Right atrium auricular region (tissue), 2 donors: Measurements from ENCODE around the gene ZNF317. TPM values are rescaled to one million over a fixed set of nuclear protein-coding genes. Genes with fewer than 3 reads are reported as not detected.

Experiments
- DNase-seq: peaks from one replicate; pipeline ENCODE4 v3.0.0-alpha.2; 2019; ENCODE audit warnings: low spot score
- H3K27ac ChIP-seq, 2 donors: fragments of 200-600 bp; sonication (generic); 1 replicate in 1 of 2; 2 replicates in 1 of 2; pipeline ENCODE4 v1.5.1; 2016 to 2019
- H3K27me3 ChIP-seq, 2 donors: fragments of 200-600 bp; sonication (generic); one replicate each; pipeline versions ENCODE4 v1.5.1 to v1.6.0; 2017 to 2019
- H3K36me3 ChIP-seq: fragments of 200-600 bp; sonication (generic); one replicate; pipeline ENCODE4 v1.5.1; 2016
- H3K4me1 ChIP-seq, 2 donors: fragments of 200-600 bp; sonication (generic); one replicate each; pipeline versions ENCODE4 v1.5.1 to v1.6.0; 2017 to 2019
- H3K4me3 ChIP-seq, 2 donors: fragments of 200-600 bp; sonication (generic); 1 replicate in 1 of 2; 2 replicates in 1 of 2; pipeline ENCODE4 v1.5.1; 2017 to 2019; ENCODE audit warnings: mild to moderate bottlenecking in 1 of 2, moderate library complexity in 1 of 2
- H3K9me3 ChIP-seq, 2 donors: fragments of 200-600 bp; sonication (generic); one replicate each; pipeline ENCODE4 v1.5.1; 2019
- CTCF ChIP-seq, 2 donors: fragments of 200-600 bp; sonication (generic); IDR thresholded peaks; one replicate each; pipeline ENCODE4 v1.5.1; 2019; ENCODE audit warnings: antibody characterized with exemption in 2 of 2
- total RNA-seq, 2 donors: library from RNA; depleted of rRNA; stranded (reverse); fragments of >200 nt; gene quantifications; one replicate each; pipeline ENCODE4 v1.1.0, GENCODE V29; 2016

ZNF317 gene
- total RNA-seq, 2 donors from 2014 or later: 8.9 to 15.8 TPM

- no peak for DNase-seq
- Histone ChIP-seq H3K9me3 (peaks cover 0 to 12% of the 10 kb centered on the region in 2 donors), H3K4me1 (no peaks in the 10 kb centered on the region), H3K4me3 (no peak overlapping the region), H3K36me3 (peaks cover 59% of the 10 kb centered on the region), H3K27ac (no peak overlapping the region), H3K27me3 (no peaks in the 10 kb centered on the region)
- no peak for TF ChIP-seq CTCF (IDR thresholded peaks at IDR 0.05)
Measured at GRCh38 chr19:9155591-9155990, 15.4 kb downstream of the ZNF317 start.

- H3K9me3 ChIP-seq: peaks cover 0 to 12% of the 10 kb centered on the region in 2 donors
- no peak for DNase-seq
- peaks cover 66% of the 10 kb centered on the region for H3K36me3 ChIP-seq
- no peak overlapping the region for H3K4me3 ChIP-seq
- no peaks in the 10 kb centered on the region for H3K27me3 ChIP-seq
- no peak for TF ChIP-seq CTCF (IDR thresholded peaks at IDR 0.05)
- no peaks in the 10 kb centered on the region for H3K4me1 ChIP-seq
- H3K27ac ChIP-seq: no peak overlapping the region
Measured at GRCh38 chr19:9156304-9156703, 16.1 kb downstream of the ZNF317 start.

GRCh38 chr19:9159891-9160290 is 19.7 kb downstream of the ZNF317 start:
- Histone ChIP-seq H3K9me3 (peaks cover 0 to 11% of the 10 kb centered on the region in 2 donors), H3K36me3 (peaks cover 90% of the 10 kb centered on the region)
- TF ChIP-seq CTCF (IDR thresholded peaks at IDR 0.05): no peak

GRCh38 chr19:9161427-9161826 is 21.2 kb downstream of the ZNF317 start:
- Histone ChIP-seq H3K27me3 (no peaks in the 10 kb centered on the region), H3K4me1 (no peaks in the 10 kb centered on the region), H3K36me3 (peaks cover 82% of the 10 kb centered on the region), H3K4me3 (no peak overlapping the region), H3K9me3 (peaks cover 0 to 4% of the 10 kb centered on the region in 2 donors), H3K27ac (no peak overlapping the region)
- DNase-seq: no peak
- no peak for TF ChIP-seq CTCF (IDR thresholded peaks at IDR 0.05)

More at GRCh38 chr19:9159891-9160290, 19.7 kb downstream of the ZNF317 start:
- H3K4me3 ChIP-seq: no peak overlapping the region
- no peak overlapping the region for H3K27ac ChIP-seq
- DNase-seq: no peak
- no peaks in the 10 kb centered on the region for H3K4me1 ChIP-seq
- no peaks in the 10 kb centered on the region for H3K27me3 ChIP-seq

- H3K4me3 ChIP-seq: no peak overlapping the region
- no peak for TF ChIP-seq CTCF (IDR thresholded peaks at IDR 0.05)
- H3K36me3 ChIP-seq: peaks cover 44% of the 10 kb centered on the region
- no peak overlapping the region for H3K27ac ChIP-seq
- H3K9me3 ChIP-seq: peaks cover 0 to 2% of the 10 kb centered on the region in 2 donors
- no peak for DNase-seq
- no peaks in the 10 kb centered on the region for H3K4me1 ChIP-seq
- H3K27me3 ChIP-seq: no peaks in the 10 kb centered on the region
Measured at GRCh38 chr19:9165261-9165660, 25.1 kb downstream of the ZNF317 start.

GRCh38 chr19:9166846-9167245 is 26.6 kb downstream of the ZNF317 start:
- TF ChIP-seq CTCF (IDR thresholded peaks at IDR 0.05): no peak
- no peaks in the 10 kb centered on the region for H3K27me3 ChIP-seq
- H3K27ac ChIP-seq: no peak overlapping the region
- peaks cover 28% of the 10 kb centered on the region for H3K36me3 ChIP-seq
- no peaks in the 10 kb centered on the region for H3K9me3 ChIP-seq
- H3K4me1 ChIP-seq: no peaks in the 10 kb centered on the region
- H3K4me3 ChIP-seq: no peak overlapping the region
- no peak for DNase-seq
